NOMO-1 treated with DMSO at 0.1 percent for 48 hours (cell line): Measurements from ENCODE around the gene MRLN.
A peak's percentile ranks its signal among the peaks of the same experiment; 100 is the strongest.

Experiments
- DNase-seq: peaks from one replicate; lab custom pipeline; 2025; ENCODE audit not compliant: unreplicated experiment; lab: John Stamatoyannopoulos, UW

MRLN gene

DNA sequence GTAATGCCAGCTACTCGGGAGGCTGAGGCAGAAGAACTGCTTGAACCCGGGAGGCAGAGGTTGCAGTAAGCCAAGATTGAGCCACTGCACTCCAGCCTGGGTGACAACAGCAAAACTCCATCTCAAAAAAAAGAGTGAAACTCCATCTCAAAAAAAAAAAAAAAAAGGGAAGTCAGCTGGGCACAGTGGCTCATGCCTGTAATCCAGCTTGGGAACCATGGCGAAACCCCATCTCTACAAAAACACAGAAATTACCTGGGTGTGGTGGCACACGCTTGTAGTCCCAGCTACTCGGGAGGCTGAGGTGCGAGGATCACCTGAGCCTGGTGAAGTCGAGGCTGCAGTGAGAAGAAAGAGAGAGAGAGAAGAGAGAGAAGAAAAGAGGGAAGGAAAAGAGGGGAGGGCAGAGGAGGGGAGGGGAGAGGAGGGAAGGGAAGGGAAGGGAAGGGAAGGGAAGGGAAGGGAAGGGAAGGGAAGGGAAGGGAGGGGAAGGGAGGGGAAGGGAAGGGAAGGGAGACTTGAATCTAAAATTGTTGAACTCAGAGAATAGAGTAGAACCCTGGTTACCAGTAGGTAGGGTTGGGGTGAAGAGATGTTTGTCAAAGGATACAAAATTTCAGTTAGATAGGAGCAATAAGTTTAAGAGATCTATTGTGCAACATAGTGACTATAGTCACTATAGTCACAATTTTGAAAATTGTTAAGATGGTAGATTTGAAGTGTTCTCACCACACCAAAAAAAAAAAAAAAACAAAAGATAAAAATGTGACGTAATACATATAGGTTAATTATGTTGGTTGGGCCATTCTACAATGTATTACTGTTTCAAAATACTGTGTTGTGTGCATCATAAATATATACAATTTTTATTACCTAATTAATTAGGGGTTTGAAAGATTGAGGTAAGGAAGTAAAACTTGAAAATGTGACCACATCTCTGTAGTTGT, 46.1 kb downstream of the MRLN start:
- DNase-seq, result no peak

- no peak for DNase-seq
Measured at GRCh38 chr10:59705931-59706330, 47.3 kb downstream of the MRLN start.

- DNase-seq, result no peak
Measured at GRCh38 chr10:59704630-59705029, 48.6 kb downstream of the MRLN start.

GRCh38 chr10:59702347-59702746, 50.9 kb downstream of the MRLN start:
- no peak for DNase-seq

GRCh38 chr10:59700709-59701108, 52.5 kb downstream of the MRLN start:
- DNase-seq, result no peak

DNA sequence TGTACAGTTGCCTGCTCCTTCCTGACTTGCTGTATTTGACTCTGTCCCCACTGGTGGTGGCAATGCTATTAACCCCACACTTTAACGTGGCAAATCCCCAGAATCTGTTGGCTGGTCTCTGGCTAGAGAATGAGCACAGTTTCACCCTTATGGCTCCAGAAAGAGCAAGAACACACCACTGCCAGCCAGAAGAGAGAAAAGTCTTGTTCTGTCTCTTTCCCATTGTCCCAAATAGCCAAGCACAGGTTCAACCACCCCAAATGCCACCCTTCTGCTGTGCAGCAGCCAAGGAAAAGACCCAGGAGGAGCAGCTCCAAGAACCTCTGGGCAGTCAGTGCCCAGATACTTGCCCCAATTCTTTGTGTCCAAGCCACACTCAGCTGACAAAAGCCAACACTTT, 54.9 kb downstream of the MRLN start:
- DNase-seq, result no peak

- no peak for DNase-seq
Measured at GRCh38 chr10:59695637-59696036, 57.6 kb downstream of the MRLN start.

DNA sequence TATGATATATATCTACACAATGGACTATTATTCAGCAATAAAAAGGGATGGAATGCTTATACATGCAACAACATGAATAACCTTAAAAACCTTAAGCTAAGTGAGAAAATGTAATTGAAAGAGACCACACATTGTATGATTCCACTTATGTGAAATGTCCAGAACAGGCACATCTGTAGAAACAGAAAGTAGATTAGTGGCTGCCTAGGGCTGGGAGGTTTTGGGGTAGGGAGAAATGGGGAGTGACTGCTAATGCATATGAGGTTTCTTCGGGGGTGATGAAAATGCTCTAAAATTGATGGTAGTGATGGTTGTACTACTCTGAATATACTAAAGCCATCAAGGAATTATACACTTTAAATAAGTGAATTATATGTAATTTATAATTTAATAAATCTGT, 58.3 kb downstream of the MRLN start:
- DNase-seq, result no peak

DNA sequence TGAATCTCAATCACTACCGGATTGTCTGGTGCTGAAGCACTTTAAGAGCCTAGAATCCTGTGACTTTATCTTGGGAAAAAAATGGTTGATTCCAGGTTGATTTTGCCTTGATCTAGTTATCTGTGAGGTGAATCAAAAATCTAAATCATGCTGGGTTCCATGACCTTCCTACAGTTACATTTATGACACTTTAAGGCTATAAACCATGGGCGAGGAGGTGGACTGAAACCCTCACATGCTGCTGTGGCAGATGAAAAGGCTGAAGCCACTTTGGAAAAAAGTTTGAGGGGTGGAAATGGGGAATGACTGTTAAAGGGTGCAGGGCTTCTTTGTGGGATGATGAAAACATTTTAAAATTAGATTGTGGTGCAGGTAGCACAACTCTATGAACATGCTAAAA, 61.1 kb downstream of the MRLN start:
- no peak for DNase-seq

- DNase-seq, result peak; percentile 70
Measured at GRCh38 chr10:59688921-59689351, 64.3 kb downstream of the MRLN start.

GRCh38 chr10:59687657-59688056, 65.6 kb downstream of the MRLN start:
- no peak for DNase-seq
